Naive B cell (primary cell): Measurements from ENCODE around the gene PINK1. TPM values are rescaled to one million over a fixed set of nuclear protein-coding genes. Genes with fewer than 3 reads are reported as not detected.
"Not testable (repeated sequence)": the region's sequence is repeated elsewhere in the genome, so short reads cannot be mapped to it uniquely, and the experiment has no call there.

Experiments used
- ATAC-seq, 2 donors: fragments of 150-1000 bp; cut with Tn5 transposase; 2 replicates each; pipeline ENCODE4 v1.10.0; 2021; ENCODE audit warnings: low read depth in 2 of 2, mild to moderate bottlenecking in 2 of 2, moderate library complexity in 2 of 2
- DNase-seq: peaks from one replicate; pipeline ENCODE4 v3.0.0; 2022
- H3K27ac Mint-ChIP-seq, 6 donors: one replicate each; pipeline ENCODE4 v1.8.0; 2020 to 2022; ENCODE audit warnings: mild to moderate bottlenecking in 6 of 6, mixed read lengths in 6 of 6, moderate library complexity in 5 of 6, inconsistent platforms in 2 of 6
- H3K27me3 Mint-ChIP-seq, 3 donors: one replicate each; pipeline ENCODE4 v1.8.0; 2021 to 2022; ENCODE audit warnings: mixed read lengths in 3 of 3, mild to moderate bottlenecking in 1 of 3
- H3K36me3 Mint-ChIP-seq, 2 donors: one replicate each; pipeline ENCODE4 v1.8.0; 2020 to 2022; ENCODE audit warnings: mixed read lengths in 2 of 2, inconsistent platforms in 1 of 2, mild to moderate bottlenecking in 1 of 2
- H3K4me1 Mint-ChIP-seq, 3 donors: one replicate each; pipeline ENCODE4 v1.8.0; 2020 to 2022; ENCODE audit warnings: mixed read lengths in 3 of 3, inconsistent platforms in 1 of 3, mild to moderate bottlenecking in 1 of 3, moderate library complexity in 1 of 3
- H3K4me3 Mint-ChIP-seq, 8 donors: one replicate each; pipeline ENCODE4 v1.8.0; 2020 to 2022; ENCODE audit warnings: mild to moderate bottlenecking in 8 of 8, mixed read lengths in 8 of 8, moderate library complexity in 8 of 8, inconsistent platforms in 2 of 8
- H3K9me3 Mint-ChIP-seq, 7 donors: one replicate each; pipeline ENCODE4 v1.8.0; 2020 to 2022; ENCODE audit warnings: mixed read lengths in 7 of 7, mild to moderate bottlenecking in 5 of 7, inconsistent platforms in 2 of 7, moderate library complexity in 1 of 7
- polyA plus RNA-seq, 6 donors: library from polyadenylated mRNA; unstranded; fragments of 300-500 nt; fragmentation: Illumina TruSeq; gene quantifications; one replicate each; pipeline ENCODE4 v1.2.3, GENCODE V29; 2021; ENCODE audit warnings: low read depth in 6 of 6

The PINK1 gene
- polyA plus RNA-seq, 6 donors from 2014 or later, result 9.1 to 21.0 (median 16.2) TPM

DNA sequence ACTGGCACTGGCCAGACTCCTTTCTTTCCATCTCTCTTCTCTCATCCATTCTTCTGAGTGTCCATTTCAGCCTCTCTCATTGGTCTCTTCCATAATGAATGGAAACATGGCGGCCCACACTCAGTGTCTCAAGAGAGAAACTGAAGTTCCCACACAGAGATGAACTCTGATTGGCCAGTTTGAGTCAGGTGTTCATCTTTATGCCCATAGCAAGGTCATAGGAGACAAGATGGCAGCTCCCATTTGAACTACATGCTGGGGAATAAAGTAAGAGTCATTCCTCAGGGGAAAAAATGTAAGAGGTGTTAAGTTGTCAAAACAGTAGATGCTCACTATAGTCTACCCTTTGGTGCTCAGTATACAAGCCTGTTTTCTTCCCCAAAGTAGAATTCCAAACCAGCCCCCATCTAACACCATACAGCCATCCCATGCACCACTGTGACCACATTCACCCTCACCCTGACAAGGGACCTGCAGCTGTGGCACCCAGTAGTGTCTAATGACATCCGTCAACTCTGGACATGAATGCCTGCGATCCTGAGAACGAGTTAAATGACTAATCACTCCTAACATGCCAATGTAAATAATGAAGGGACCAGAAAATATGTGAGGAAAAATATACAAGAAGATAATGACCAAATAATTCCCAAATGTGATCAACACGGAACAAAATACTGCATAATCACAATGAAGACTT lies 32.0 kb upstream of the PINK1 start:
- ATAC-seq, result no peak
- Mint-ChIP-seq H3K4me3 (no peak overlapping the region), H3K4me1 (no peaks in the 10 kb centered on the region), H3K36me3 (no peaks in the 10 kb centered on the region), H3K27ac (no peak overlapping the region), H3K9me3 (peaks cover 0 to 6% (median 0%) of the 10 kb centered on the region in 7 donors), H3K27me3 (peaks cover 5 to 21% (median 19%) of the 10 kb centered on the region in 3 donors)
- no peak for DNase-seq

DNA sequence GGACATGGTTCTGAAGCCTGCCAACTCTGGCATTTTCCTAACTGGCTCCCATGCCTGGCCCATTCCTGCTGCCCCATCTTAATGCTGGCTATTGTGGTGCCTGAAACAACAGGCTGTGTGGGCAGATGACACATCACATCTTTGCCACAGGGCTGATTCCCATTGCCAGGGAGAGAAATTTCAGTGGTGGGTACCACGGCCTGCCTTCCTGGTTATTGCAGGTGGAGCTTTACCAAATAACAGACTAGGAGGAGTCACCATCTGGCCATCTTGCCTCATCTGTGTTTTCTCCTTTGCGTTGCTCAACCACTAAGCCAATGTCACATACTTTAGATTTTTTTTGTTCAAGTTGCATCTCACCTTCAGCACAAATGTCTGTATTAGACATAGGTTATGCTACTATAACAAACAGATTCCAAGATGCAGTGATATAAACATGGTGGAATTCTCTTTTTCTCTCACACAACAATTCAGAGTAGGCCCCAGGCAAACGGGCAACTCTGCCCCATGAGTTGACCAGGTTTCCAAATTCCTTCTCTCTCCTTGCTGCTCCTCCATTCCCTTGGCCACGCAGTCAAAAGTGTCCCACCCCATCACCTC lies 30.3 kb upstream of the PINK1 start:
- no peak for ATAC-seq
- H3K9me3 Mint-ChIP-seq, result peaks cover 0 to 6% (median 0%) of the 10 kb centered on the region in 7 donors
- no peaks in the 10 kb centered on the region for H3K36me3 Mint-ChIP-seq
- no peaks in the 10 kb centered on the region for H3K4me1 Mint-ChIP-seq
- DNase-seq, result no peak
- H3K27ac Mint-ChIP-seq, result peak overlapping the region in 1 of 6 donors; percentile 40
- peaks cover 5 to 28% (median 25%) of the 10 kb centered on the region in 3 donors for H3K27me3 Mint-ChIP-seq
- no peak overlapping the region for H3K4me3 Mint-ChIP-seq

DNA sequence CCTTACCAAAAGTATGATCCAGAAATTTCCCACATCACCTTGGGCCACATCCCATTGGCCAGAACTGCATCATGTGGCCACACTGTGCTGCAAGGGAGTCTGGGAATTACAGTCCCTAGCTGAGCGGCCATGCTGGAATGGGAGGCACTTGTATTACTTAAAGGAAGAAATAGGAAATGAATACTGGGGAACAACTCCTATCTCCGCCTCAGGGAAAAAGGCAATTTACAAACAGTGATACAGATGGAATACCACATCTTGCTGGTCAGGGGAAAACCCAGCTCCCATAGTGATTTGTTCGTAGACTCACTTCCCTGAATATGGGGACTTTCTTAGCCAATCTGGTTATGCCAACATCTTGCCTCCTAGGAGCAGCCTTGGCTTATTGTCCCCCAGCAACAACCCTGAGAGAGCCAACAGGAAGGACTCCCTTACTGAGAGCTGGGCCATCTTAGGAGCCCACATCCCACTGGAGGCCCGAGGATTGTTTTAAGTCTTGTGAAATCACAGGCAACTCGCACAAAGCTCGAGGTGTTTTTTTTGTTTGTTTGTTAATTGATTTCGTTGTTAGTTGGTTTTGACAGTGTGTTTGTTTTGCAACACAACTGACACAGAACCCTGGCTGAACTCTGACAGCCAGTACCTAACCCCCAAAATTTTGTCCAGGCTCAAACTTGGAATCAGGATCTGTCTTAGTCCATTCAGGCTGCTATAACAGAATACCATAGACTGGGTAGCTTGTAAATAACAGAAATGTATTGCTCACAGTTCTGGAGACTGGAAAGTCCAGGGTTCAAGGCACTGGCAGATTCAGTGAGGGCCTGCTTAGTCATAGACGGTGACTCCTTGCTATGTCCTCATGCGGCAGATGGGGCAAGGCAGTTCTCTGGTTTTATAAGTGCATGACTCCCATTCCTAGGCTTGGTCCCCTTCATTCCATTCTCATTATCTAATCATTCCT lies 29.5 kb upstream of the PINK1 start:
- H3K4me3 Mint-ChIP-seq, result no peak overlapping the region
- H3K27me3 Mint-ChIP-seq, result peaks cover 3 to 26% (median 22%) of the 10 kb centered on the region in 3 donors
- peaks cover 0 to 4% (median 0%) of the 10 kb centered on the region in 7 donors for H3K9me3 Mint-ChIP-seq
- H3K36me3 Mint-ChIP-seq, result no peaks in the 10 kb centered on the region
- no peaks in the 10 kb centered on the region for H3K4me1 Mint-ChIP-seq
- DNase-seq, result no peak
- no peak overlapping the region for H3K27ac Mint-ChIP-seq
- ATAC-seq, result no peak

DNA sequence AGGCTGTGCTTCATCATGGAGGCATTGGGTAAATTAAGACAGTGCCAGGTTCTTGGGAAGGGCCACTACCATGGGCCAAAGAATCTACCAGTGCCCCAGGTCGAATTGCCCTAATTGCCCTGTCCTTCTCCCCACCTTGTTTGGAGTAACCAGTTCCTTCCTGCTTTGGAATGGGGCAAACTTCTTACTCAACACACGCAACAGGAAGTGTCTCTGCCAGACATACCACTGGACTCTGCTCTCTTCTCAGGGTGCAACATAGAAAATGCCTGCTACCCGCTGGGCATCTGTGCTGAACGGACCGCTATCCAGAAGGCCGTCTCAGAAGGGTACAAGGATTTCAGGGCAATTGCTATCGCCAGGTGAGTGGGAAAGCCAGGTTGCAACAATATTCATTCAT lies 28.6 kb upstream of the PINK1 start:
- DNase-seq (no peak), ATAC-seq (no peak)
- Mint-ChIP-seq H3K9me3 (peaks cover 0 to 4% (median 0%) of the 10 kb centered on the region in 7 donors), H3K4me1 (no peaks in the 10 kb centered on the region), H3K27ac (no peak overlapping the region), H3K27me3 (peaks cover 0 to 22% (median 17%) of the 10 kb centered on the region in 3 donors), H3K4me3 (no peak overlapping the region), H3K36me3 (no peaks in the 10 kb centered on the region)

DNA sequence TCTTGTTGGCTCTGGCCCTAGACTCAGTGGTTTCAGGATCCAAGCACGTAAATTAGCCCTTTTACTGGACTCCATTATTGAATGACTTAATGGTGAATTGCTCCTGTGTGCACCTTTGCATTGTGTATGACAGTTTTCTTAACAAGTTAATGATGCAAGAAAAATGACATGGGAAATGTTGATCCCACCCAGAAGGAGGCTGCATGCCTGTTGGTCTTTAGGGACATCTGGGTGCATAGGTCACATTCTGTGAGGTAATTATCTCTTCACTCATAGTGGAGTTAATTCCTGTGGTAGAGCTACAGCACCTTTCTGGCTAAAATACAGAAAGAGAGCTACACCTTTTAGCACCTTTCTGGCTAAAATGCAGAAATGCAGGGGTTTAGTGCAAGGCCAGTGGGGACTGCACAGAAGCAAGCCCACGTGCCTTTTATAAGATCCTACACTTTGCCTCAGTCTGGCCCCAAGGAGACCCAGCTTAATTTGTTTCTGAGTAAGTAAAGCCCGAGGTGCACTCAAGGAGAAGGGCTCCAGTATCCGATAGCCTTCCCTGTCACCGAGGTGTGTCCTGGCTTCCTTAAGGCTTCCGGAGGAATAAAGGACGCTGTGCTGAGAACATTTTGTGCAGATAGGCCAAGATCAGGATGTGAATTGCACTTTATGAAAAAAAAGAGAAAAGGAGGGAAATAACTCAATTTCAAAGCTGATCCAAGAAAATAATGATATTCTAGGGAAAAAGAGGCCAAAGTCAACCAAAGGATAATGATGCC lies 26.3 kb upstream of the PINK1 start:
- H3K27ac Mint-ChIP-seq, DNase-seq, H3K36me3 Mint-ChIP-seq, H3K4me1 Mint-ChIP-seq, H3K4me3 Mint-ChIP-seq, H3K9me3 Mint-ChIP-seq, ATAC-seq: not testable (repeated sequence)
- peaks cover 0 to 17% (median 17%) of the 10 kb centered on the region in 3 donors for H3K27me3 Mint-ChIP-seq

DNA sequence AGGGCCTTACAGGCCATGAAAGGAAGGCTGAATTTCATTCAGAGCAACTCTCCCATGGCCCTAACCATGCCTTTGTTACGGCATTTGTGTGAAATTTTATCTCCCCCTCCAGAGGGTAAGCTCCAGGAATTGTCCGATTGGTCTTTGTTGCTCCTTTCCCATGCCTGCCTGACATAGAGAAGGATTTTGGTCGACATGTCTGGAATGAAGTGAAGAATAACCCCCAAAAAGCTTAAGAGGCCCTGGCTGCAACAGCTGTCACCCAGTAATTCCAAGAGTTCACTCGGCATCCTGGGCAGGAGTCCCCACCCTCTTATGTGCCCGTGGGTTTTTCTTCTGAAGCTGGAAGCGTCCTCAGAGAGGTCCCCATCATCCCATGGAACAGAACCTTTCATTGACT lies 23.7 kb upstream of the PINK1 start:
- ATAC-seq (no peak), DNase-seq (no peak)
- Mint-ChIP-seq H3K27me3 (peaks cover 0 to 22% (median 17%) of the 10 kb centered on the region in 3 donors), H3K27ac (no peak overlapping the region), H3K4me1 (no peaks in the 10 kb centered on the region), H3K9me3 (no peaks in the 10 kb centered on the region), H3K4me3 (no peak overlapping the region), H3K36me3 (no peaks in the 10 kb centered on the region)

DNA sequence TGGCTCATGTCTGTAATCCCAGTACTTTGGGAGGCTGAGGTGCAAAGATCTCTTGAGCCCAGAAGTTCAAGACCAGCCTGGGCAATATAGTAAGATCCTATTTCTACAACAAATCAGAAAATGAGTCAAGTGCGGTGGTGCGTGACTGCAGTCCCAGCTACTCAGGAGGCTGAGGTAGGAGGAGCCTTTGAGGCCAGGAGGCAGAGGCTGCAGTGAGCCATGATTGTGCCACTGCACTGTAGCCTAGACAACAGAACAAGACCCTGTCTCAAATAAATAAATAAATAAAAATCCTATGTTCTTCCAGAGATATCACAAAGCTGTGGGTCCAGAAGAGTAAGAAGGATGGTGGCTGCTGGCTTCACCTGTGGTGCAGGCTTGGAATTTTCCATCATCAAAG lies 22.3 kb upstream of the PINK1 start:
- no peaks in the 10 kb centered on the region for H3K9me3 Mint-ChIP-seq
- no peak overlapping the region for H3K27ac Mint-ChIP-seq
- ATAC-seq (no peak), DNase-seq (no peak)
- no peaks in the 10 kb centered on the region for H3K4me1 Mint-ChIP-seq
- no peaks in the 10 kb centered on the region for H3K36me3 Mint-ChIP-seq
- no peak overlapping the region for H3K4me3 Mint-ChIP-seq
- H3K27me3 Mint-ChIP-seq, result peaks cover 0 to 28% (median 14%) of the 10 kb centered on the region in 3 donors

DNA sequence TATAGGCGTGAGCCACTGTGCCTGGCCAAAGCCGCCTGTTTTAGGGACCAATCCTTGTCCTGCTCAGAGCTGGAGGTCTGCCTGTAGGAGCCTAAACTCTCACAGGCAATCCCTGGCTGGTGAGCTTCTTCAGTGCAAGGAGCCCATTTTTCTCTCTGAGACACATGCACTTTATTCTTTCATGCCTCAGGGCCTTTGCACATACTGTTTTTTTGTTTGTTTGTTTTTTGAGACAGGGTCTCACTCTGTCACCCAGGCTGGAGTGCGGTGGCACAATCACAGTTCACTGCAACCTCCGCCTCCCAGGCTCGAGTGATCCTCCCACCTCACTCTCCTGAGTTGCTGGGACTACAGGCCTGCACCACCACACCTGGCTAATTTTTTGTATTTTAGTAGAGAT lies 21.6 kb upstream of the PINK1 start:
- H3K36me3 Mint-ChIP-seq, result no peaks in the 10 kb centered on the region
- no peak for ATAC-seq
- H3K4me1 Mint-ChIP-seq, result no peaks in the 10 kb centered on the region
- peaks cover 0 to 33% (median 8%) of the 10 kb centered on the region in 3 donors for H3K27me3 Mint-ChIP-seq
- no peak overlapping the region for H3K4me3 Mint-ChIP-seq
- no peak overlapping the region for H3K27ac Mint-ChIP-seq
- no peak for DNase-seq
- H3K9me3 Mint-ChIP-seq, result no peaks in the 10 kb centered on the region

DNA sequence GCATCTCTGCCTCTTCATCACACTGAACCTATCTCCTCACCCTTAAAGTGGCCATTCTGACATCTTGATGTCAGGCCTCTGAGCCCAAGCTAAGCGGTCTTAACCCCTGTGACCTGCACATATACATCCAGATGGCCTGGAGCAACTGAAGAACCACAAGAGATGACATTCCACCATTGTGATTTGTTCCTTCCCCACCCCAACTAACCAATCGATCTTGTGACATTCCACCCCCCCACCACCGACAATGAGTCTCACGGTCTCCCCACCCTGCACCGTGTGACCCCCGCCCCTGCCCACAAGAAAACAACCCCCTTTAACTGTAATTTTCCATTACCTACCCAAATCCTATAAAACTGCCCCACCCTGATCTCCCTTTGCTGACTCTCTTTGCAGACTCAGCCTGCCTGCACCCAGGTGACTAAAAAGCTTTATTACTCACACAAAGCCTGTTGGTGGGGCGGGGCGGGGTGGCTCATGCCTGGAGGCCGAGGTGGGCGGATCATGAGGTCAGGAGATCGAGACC lies 21.0 kb upstream of the PINK1 start:
- H3K27ac Mint-ChIP-seq, result peak overlapping the region in 1 of 6 donors; percentile 12

DNA sequence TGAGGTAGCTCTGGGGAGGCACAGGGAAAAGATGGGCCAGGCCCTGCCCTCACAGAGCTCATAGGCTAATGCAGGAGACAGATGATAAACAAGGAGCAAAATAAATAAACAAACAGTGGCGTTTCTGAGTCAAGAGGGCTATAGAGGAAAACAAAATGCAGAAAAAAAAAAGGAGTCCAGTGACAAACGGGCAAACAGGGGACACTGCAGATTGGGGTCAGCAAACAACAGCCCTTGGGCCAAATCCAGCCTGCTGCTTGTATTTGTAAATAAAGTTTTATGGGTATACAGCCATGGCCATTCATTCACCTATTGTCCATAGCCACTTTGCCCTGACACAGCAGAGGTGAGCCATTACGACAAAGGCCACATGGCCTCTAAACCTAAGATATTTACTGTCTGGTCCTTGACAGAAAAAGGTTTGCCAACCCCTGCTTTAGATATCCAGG lies 19.1 kb upstream of the PINK1 start:
- Mint-ChIP-seq H3K27ac (no peak overlapping the region), H3K4me3 (no peak overlapping the region), H3K4me1 (no peaks in the 10 kb centered on the region), H3K27me3 (peaks cover 0 to 31% (median 23%) of the 10 kb centered on the region in 3 donors), H3K36me3 (no peaks in the 10 kb centered on the region), H3K9me3 (no peaks in the 10 kb centered on the region)
- ATAC-seq (no peak), DNase-seq (no peak)

More for the DNA sequence above, 21.0 kb upstream of the PINK1 start:
- Mint-ChIP-seq H3K27me3 (peaks cover 0 to 29% (median 7%) of the 10 kb centered on the region in 3 donors), H3K4me1 (no peaks in the 10 kb centered on the region), H3K36me3 (no peaks in the 10 kb centered on the region), H3K4me3 (no peak overlapping the region), H3K9me3 (no peaks in the 10 kb centered on the region)
- ATAC-seq, result no peak
- DNase-seq, result no peak

DNA sequence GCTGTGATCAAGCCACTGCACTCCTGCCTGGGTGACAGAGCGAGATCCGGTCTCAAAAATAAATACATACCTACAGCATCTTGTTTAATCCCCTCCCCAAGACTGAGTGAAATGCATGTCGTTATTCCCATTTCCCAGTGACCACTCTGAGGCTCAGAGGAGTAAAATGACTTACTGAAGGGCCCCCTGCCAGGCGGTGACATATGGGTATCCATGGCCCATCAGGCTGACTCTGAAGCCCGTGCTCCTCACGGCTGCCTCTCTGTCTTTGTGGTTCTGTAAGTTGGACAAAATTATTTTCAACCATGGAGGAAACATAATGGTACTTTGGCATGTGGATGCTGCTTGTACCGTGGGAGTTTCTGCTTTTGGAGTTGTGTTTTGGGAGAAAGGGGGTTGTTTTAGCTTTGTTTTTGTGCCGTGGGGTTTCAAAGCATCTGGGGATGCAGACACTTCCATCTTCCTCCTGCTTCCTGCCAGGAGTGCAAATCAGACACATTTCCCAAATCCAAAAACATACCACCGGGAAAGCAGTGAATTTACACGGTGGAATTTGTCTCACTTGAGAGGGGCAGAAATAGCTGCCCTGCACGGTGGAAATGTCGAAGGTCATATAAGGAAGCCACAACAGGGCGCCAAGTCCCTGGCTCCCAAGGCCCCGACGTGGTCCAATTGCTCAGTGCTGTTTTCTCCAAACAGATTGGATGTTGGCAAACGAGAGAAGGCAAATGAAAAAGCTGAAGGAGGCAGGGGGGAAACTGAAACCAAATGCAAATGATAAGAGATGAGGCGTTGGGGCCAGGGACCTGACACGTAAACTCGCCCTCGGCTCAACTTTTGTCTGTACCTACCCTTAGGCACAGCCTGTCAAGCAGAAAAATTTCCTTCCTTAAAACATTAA lies 17.1 kb upstream of the PINK1 start:
- Mint-ChIP-seq H3K4me3 (no peak overlapping the region), H3K27me3 (peaks cover 0 to 37% (median 23%) of the 10 kb centered on the region in 3 donors), H3K9me3 (no peaks in the 10 kb centered on the region), H3K36me3 (no peaks in the 10 kb centered on the region), H3K4me1 (no peaks in the 10 kb centered on the region), H3K27ac (no peak overlapping the region)
- DNase-seq (no peak), ATAC-seq (no peak)
